Central memory CD8-positive, alpha-beta T cell (primary cell): ENCODE measurements around the gene UCP2.
"Not testable (repeated sequence)": the region's sequence is repeated elsewhere in the genome, so short reads cannot be mapped to it uniquely, and the experiment has no call there.

ENCODE experiments used
- ATAC-seq: fragments of 150-1000 bp; cut with Tn5 transposase; replicated peaks from 2 replicates; pipeline ENCODE4 v1.10.0; 2022; ENCODE audit warnings: mild to moderate bottlenecking, moderate FRiP score, moderate number of reproducible peaks; ENCODE audit not compliant: poor library complexity, severe bottlenecking; ENCODE audit errors: extremely low read depth
- DNase-seq, 2 donors: peaks; one replicate each; pipeline ENCODE4 v3.0.0; 2021; ENCODE audit warnings: low spot score in 2 of 2
- H3K27ac Mint-ChIP-seq: one replicate; pipeline ENCODE4 v1.8.0; 2022; ENCODE audit warnings: low read depth, mild to moderate bottlenecking, moderate library complexity, mixed read lengths
- H3K27me3 Mint-ChIP-seq: one replicate; pipeline ENCODE4 v1.8.0; 2022; ENCODE audit warnings: mixed read lengths
- H3K36me3 Mint-ChIP-seq: one replicate; pipeline ENCODE4 v1.8.0; 2022; ENCODE audit warnings: mild to moderate bottlenecking, moderate library complexity, mixed read lengths; ENCODE audit not compliant: insufficient read depth
- H3K4me1 Mint-ChIP-seq: one replicate; pipeline ENCODE4 v1.8.0; 2022; ENCODE audit warnings: mixed read lengths
- H3K4me3 Mint-ChIP-seq: one replicate; pipeline ENCODE4 v1.8.0; 2022; ENCODE audit warnings: mild to moderate bottlenecking, moderate library complexity, mixed read lengths
- H3K9me3 Mint-ChIP-seq: one replicate; pipeline ENCODE4 v1.8.0; 2022; ENCODE audit warnings: mixed read lengths

The UCP2 gene

DNA sequence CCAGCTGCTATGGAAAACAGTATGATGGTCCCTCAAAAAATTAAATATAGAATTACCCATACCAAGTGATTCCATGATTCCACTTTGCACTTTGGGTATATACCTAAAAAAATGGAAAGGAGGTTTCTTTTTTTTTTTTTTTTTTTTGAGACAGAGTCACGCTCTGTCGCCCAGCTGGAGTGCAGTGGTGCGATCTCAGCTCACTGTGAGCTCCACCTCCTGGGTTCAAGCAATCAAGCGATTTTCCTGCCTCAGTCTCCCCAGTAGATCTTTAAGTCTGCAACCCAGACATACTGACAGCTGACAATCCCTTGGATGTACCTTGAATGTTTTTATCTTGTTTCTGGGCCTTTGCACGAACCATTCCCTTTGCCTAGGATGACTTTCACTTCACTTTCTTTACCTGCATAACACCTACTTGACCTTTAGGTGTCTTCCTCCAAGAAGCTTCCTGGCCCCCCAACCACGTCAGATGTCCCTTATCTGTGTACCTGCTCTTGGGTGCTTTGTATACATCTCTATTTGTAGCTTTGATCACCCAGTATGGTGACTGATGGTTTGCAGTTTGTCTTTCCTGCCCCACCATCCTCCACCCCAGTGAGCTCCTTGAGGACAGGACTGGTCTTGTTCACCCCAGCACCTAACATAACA is 14.6 kb upstream of the UCP2 start:
- H3K9me3 Mint-ChIP-seq = no peaks in the 10 kb centered on the region
- H3K27me3 Mint-ChIP-seq = no peaks in the 10 kb centered on the region
- ATAC-seq (no peak), DNase-seq (no peak)
- H3K4me1 Mint-ChIP-seq = peaks cover 51% of the 10 kb centered on the region
- peak overlapping the region; percentile 12 for H3K4me3 Mint-ChIP-seq
- H3K36me3 Mint-ChIP-seq = peaks cover 14% of the 10 kb centered on the region
- peak overlapping the region; percentile 99 for H3K27ac Mint-ChIP-seq

GRCh38 chr11:73996161-73996747 is 13.6 kb upstream of the UCP2 start:
- DNase-seq (no peak), ATAC-seq (no peak)
- Mint-ChIP-seq H3K4me1 (peaks cover 43% of the 10 kb centered on the region), H3K36me3 (peaks cover 12% of the 10 kb centered on the region), H3K4me3 (peak overlapping the region; percentile 75), H3K9me3 (no peaks in the 10 kb centered on the region), H3K27me3 (no peaks in the 10 kb centered on the region), H3K27ac (peak overlapping the region; percentile 99)

GRCh38 chr11:73995731-73996130 is 13.1 kb upstream of the UCP2 start:
- peaks cover 12% of the 10 kb centered on the region for H3K36me3 Mint-ChIP-seq
- no peaks in the 10 kb centered on the region for H3K27me3 Mint-ChIP-seq
- H3K4me3 Mint-ChIP-seq = peak overlapping the region; percentile 75
- DNase-seq (peak in 1 of 2 donors; percentile 54), ATAC-seq (peak; percentile 90)
- H3K27ac Mint-ChIP-seq = peak overlapping the region; percentile 99
- H3K4me1 Mint-ChIP-seq = peaks cover 38% of the 10 kb centered on the region
- no peaks in the 10 kb centered on the region for H3K9me3 Mint-ChIP-seq

DNA sequence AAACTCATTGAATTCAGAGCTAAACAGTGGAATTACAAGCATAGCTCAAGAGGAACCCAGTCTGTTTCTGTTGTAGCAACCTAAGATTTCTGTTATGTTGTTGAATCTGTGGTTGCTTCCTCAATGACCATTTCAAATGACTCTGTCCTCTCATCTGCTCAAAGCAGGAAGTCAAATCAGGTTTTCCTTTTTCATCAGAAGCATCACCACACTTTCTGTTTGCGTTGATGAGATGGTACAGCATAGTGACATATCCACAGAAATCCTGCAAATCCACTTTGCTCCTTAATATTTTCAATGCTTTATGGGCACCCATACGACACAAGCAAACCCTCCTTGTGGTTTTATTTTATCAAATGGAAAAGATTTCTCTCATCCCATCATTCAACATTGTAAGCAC is 12.6 kb upstream of the UCP2 start:
- peak in 1 of 2 donors; percentile 51 for DNase-seq
- peak overlapping the region; percentile 99 for H3K27ac Mint-ChIP-seq
- no peaks in the 10 kb centered on the region for H3K9me3 Mint-ChIP-seq
- peaks cover 12% of the 10 kb centered on the region for H3K36me3 Mint-ChIP-seq
- peaks cover 33% of the 10 kb centered on the region for H3K4me1 Mint-ChIP-seq
- ATAC-seq = peak; percentile 86
- peak overlapping the region; percentile 75 for H3K4me3 Mint-ChIP-seq
- H3K27me3 Mint-ChIP-seq = no peaks in the 10 kb centered on the region

DNA sequence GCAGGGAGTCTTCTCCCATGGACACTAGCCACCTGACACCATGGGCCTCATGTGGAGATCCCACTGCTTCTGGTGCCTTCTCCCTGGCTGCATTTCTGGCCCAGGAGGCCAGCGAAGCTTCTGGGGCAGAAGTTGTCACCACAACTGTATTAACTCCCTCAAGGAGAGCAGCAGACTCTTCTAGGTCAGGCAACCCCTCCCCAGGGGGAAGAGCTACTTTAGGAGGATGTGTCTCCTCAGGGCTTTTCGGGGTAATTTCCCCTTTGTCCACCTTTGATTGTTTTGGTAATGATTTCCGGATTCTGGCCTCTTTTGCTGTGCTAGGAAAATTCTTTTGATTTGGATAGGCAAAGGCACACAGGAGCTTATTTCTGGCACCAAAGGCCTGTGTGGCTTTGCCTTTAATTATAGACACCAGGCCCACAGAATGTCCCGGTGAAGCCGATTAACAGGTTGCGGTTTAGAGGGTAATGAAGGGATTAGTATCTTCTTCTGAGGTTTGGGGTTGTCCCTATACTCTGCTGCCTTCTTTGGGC is 8.9 kb upstream of the UCP2 start:
- no peak for ATAC-seq
- H3K4me1 Mint-ChIP-seq = peaks cover 22% of the 10 kb centered on the region
- H3K36me3 Mint-ChIP-seq = peaks cover 9% of the 10 kb centered on the region
- H3K27ac Mint-ChIP-seq = no peak overlapping the region
- H3K27me3 Mint-ChIP-seq = no peaks in the 10 kb centered on the region
- no peak overlapping the region for H3K4me3 Mint-ChIP-seq
- no peak for DNase-seq
- no peaks in the 10 kb centered on the region for H3K9me3 Mint-ChIP-seq

DNA sequence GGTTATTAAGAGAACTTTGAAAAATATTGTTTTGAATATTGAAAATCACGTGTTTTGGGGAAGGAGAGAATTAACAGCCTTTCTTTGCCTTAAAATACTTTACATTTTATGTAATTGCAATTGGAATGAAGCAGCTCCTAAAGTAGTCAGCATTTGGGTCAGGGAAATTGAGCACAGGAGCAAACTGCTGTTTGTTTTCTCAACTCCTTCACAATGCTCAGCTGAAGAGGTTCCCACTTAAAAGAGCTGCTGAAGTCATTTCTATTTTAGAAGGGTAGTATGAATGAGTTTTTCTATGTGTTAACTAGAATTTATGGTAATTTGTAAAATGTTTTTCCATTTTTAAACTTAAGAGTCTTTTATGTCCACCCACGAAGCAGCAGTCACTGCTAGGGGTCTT is 8.1 kb upstream of the UCP2 start:
- peaks cover 18% of the 10 kb centered on the region for H3K4me1 Mint-ChIP-seq
- H3K27ac Mint-ChIP-seq = no peak overlapping the region
- ATAC-seq (no peak), DNase-seq (no peak)
- no peak overlapping the region for H3K4me3 Mint-ChIP-seq
- H3K27me3 Mint-ChIP-seq = no peaks in the 10 kb centered on the region
- no peaks in the 10 kb centered on the region for H3K9me3 Mint-ChIP-seq
- peaks cover 6% of the 10 kb centered on the region for H3K36me3 Mint-ChIP-seq

DNA sequence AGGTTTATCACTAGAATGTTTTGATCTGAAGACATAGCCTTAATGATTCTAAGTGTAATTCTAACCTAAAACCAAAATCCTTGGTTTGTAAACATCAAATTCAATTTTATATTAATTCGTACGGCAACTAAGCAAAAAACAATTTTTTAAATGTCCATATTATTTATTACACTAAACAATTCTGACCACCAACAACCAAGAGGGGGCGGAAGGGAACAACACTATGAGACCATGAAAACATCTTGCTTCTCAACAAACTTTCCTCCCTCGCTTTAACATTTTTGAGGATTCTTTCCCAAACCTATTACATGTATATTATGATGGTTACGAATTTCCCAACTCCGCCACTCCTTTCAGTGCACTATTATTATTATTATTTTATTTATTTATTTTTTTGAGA is 6.5 kb upstream of the UCP2 start:
- Mint-ChIP-seq H3K9me3 (no peaks in the 10 kb centered on the region), H3K4me1 (peaks cover 6% of the 10 kb centered on the region), H3K4me3 (no peak overlapping the region), H3K36me3 (no peaks in the 10 kb centered on the region), H3K27me3 (no peaks in the 10 kb centered on the region), H3K27ac (no peak overlapping the region)
- ATAC-seq (no peak), DNase-seq (no peak)

GRCh38 chr11:73988227-73988626 is 5.6 kb upstream of the UCP2 start:
- ATAC-seq = no peak
- DNase-seq = no peak
- Mint-ChIP-seq H3K27ac (no peak overlapping the region), H3K4me1 (peaks cover 14% of the 10 kb centered on the region), H3K27me3 (no peaks in the 10 kb centered on the region), H3K9me3 (no peaks in the 10 kb centered on the region), H3K4me3 (no peak overlapping the region), H3K36me3 (peaks cover 7% of the 10 kb centered on the region)

GRCh38 chr11:73985661-73986060 is 3.0 kb upstream of the UCP2 start:
- ATAC-seq, H3K27ac Mint-ChIP-seq, H3K4me3 Mint-ChIP-seq, DNase-seq, H3K27me3 Mint-ChIP-seq, H3K9me3 Mint-ChIP-seq: not testable (repeated sequence)
- Mint-ChIP-seq H3K4me1 (peaks cover 29% of the 10 kb centered on the region), H3K36me3 (peaks cover 32% of the 10 kb centered on the region)

GRCh38 chr11:73983741-73984538 is 1.3 kb upstream of the UCP2 start:
- no peak for DNase-seq
- H3K4me1 Mint-ChIP-seq = peaks cover 45% of the 10 kb centered on the region
- ATAC-seq = no peak
- H3K27ac Mint-ChIP-seq = peak overlapping the region; percentile 100
- no peaks in the 10 kb centered on the region for H3K9me3 Mint-ChIP-seq
- H3K36me3 Mint-ChIP-seq = peaks cover 46% of the 10 kb centered on the region
- peak overlapping the region; percentile 100 for H3K4me3 Mint-ChIP-seq
- no peaks in the 10 kb centered on the region for H3K27me3 Mint-ChIP-seq

GRCh38 chr11:73982990-73983740 is 522 bp upstream of the UCP2 start:
- no peaks in the 10 kb centered on the region for H3K27me3 Mint-ChIP-seq
- peak; percentile 83 to 89 for DNase-seq
- H3K9me3 Mint-ChIP-seq = no peaks in the 10 kb centered on the region
- H3K4me1 Mint-ChIP-seq = peaks cover 53% of the 10 kb centered on the region
- peaks cover 54% of the 10 kb centered on the region for H3K36me3 Mint-ChIP-seq
- H3K27ac Mint-ChIP-seq = peak overlapping the region; percentile 100
- peak overlapping the region; percentile 100 for H3K4me3 Mint-ChIP-seq
- ATAC-seq = peak; percentile 79
